GM18520 (cell line): Measurements from ENCODE around the gene KSR1.

Source experiments
- ATAC-seq: cut with Tn5 transposase; IDR thresholded peaks from one replicate; pipeline ENCODE4 v1.9.1; 2021; ENCODE audit not compliant: unreplicated experiment

Gene KSR1

GRCh38 chr17:27471321-27472269 lies 15.3 kb downstream of the KSR1 start:
- ATAC-seq: peak; percentile 66

- ATAC-seq: no peak
Measured at GRCh38 chr17:27473190-27473747, 17.0 kb downstream of the KSR1 start.

GRCh38 chr17:27473748-27474609 lies 17.7 kb downstream of the KSR1 start:
- ATAC-seq: peak; percentile 25

- ATAC-seq: no peak
Measured at GRCh38 chr17:27475070-27475673, 18.9 kb downstream of the KSR1 start.

- ATAC-seq: no peak
Measured at GRCh38 chr17:27475981-27476895, 20.0 kb downstream of the KSR1 start.

DNA sequence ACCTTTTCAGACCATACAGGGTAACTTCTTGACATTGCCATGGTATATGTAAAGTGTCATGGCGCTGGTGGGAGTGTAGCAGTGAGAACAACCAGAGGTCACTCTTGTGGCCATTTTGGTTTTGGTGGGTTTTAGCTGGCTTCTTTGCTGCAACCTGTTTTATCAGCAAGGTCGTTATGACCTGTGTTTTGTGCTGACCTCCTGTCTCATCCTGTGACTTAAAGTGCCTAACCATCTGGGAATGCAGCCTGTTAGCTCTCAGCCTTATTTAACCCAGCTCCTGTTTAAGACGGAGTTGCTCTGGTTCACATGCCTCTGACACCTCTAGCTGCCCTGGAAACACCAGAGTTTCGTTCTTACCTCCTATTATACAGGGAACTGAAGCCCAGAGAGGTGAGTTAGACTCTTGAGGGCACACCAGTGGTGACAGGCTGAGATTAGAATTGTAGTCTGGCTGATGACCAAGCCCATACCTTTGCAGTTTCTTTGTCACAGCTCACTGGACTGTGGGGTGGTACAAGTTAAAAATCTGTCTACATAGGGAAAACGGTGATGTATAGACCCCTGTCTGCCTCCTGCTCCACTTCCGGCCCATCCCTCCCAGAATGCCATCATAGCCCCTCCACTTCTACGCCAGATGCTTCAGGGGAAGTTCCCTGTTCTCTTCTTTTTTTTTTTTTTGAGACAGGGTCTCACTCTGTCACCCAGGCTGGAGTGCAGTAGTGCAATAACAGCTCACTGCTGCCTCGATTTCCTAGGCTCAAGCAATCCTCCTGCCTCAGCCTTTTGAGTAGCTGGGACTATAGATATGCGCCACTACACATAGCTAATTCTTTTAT lies 21.0 kb downstream of the KSR1 start:
- ATAC-seq: peak; percentile 24

DNA sequence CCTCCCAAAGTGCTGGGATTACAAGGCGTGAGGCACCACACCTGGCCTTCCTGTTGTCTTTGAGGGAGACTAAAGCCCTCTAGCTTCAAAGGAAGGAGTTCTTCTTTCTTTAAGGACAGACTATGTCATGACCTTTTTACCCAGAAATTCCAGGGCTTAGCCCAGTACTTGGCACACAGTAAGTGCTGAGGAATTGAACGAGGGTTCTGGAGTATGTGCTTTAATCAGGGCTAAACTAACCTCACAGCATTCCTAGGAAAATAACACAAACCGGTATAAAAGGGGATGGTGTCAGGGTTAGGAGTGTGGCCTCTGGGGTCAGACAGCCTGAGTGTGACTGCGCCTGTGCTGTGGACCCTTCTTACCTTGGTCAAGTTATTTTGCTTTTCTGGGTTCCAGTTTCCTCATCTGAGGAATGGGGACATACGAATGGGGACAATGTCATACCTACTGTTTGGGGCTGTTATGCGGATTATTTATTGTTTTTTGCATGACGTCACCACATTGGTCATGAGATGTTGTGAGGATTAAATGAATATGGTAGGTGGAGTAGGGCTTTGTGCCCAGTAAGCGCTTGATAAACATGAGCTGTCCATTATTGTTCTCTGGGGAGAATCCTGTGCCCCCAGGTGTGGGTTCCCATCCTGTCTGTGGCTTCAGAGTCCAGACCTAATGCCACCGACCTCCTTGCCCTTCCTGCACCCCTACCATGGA lies 21.9 kb downstream of the KSR1 start:
- ATAC-seq: no peak

GRCh38 chr17:27478901-27479538 lies 22.8 kb downstream of the KSR1 start:
- ATAC-seq: no peak

DNA sequence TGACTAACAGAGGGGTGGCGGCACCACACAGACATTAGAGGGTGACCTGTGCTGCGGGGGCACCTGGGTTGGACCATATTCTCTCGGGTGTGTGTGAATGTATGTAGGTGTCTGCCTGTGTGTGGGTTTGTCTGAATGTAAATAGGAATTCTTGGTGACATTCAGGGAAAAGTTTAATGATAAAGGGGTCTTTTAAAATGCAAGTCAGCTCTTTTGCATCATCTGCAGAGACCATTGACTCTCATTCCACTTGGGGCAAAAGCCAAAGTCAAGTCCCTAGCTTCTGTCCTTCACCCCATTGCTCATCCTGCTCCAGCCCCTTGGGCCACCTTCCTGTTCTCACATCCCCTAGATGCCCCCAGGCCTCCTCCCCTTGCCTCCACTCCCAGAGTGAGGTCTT lies 23.6 kb downstream of the KSR1 start:
- no peak for ATAC-seq

DNA sequence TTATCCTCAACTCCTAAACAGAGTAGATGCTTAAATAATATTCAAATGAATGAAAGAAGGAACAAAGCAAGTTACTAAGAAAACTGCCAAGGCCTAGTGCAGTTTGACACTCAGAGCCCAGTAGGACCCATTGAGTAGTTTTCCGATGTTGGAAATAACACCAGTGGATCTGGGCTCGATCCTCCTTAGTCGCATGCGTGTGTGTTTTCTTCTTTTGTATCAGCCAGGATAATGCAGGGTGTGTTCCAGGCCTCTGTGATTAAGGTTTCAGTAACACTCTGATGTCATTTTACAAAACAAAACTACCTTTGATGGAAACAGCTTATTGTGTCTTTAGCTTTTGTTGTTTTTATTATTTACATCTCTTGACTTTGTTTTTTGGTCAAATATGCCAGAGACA lies 24.5 kb downstream of the KSR1 start:
- no peak for ATAC-seq

- no peak for ATAC-seq
Measured at GRCh38 chr17:27481327-27481726, 25.1 kb downstream of the KSR1 start.

DNA sequence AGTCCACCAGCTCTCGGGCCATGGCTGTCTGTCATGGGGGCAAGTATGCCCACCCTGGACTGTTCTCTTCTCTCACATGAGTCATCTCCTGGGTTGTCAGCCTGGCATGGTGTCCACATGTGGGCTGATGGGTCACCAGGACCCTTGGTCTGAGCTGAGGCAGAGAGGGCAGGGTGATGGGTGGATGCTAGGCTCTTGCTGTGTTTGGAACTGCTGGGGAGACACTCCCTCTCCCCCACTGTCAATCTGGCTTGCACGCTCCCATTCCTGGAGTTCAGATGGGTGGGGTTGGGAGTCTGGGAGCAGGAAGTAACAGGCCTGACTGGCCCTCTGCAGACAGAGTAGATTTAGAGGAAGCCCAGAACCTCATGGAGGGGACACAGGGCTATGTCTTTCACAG lies 28.9 kb downstream of the KSR1 start:
- ATAC-seq: no peak

DNA sequence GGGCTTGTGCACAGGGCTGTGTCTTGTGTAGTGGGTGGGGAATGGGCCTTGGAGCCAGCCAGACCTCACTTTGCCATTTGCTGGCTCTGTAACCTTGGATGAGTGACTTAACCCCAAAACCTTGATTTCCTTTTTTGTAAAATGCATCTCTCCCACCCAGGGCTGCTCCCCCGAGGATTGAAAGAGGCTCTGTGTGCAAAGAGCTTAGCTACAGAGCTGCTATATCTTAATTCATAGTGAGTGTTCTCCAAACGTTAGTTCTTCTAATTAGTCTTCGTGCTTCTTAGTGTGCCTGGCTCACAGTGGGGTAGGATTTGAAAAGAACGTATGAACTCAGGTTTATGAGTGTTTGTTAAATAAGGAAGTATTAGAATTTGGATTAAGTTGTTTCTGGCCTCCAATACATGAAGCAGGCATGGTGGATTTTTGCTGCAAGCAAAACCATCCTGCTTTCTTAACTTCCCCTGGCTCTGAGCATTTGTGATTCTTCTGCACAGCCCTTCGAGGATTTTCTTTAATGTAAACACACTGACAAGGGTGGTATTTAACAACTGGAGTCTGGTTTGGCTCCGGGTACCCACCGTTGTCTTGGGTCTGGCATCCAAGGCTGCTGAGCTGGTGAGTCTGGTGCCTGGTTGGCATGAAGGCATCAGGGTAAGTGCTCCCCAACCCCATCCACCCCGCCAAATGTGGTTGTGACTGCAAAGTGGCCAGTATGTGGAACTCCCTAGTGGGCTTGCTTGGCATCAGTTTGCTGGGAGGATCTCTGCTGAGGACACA lies 29.7 kb downstream of the KSR1 start:
- ATAC-seq: no peak

DNA sequence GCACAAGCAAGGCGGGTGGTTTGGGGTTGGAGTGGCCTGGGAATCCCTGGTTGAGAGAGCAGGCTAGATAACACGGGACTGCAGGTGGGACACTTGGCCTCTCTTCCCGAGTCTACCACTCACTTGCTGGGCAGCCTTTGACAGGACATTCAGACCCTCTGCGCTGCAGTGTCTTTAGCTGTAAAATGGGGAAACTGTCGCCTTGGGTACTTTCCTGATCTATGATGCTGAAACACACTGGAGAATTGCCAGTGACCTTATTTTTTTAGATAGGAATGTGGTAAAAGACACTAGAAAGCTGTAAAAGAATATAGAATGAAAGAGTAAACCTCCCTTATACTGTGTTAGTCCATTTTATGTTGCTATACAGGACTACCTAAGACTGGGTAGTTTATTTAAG lies 30.5 kb downstream of the KSR1 start:
- no peak for ATAC-seq

GRCh38 chr17:27488231-27488630 lies 32.0 kb downstream of the KSR1 start:
- ATAC-seq: no peak

DNA sequence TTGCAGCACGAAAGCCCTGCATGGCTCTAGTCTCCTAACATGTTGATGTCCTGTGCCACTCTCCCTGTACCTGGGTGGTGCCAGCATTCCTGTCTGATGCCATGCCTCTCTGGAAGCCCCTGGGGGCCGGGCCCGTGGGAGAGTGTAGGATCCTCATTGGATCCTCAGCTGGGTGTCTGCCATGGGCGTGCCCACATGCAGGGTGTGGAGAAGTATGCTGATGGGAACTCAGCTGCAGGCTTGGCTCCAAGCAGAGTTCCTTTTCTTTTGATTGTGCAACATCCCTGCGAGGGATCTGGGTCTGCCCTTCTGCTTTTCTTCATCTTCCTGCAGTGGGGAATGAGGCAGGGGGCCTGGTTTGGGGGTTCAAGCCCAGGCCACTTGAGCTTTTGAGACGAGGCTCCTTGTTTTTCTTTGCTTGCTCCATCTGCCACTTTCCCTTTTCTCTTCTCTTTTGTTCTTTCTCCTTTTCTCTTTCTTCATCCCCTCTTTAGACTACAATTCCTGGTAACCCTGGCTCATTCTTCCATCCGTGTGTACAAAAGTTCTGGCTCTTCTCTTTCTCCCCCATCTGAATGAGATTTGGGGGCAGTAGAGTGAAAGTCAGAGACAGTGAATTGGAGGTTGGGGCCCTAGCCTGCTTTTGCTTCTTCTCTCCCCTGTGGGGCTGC lies 32.9 kb downstream of the KSR1 start:
- ATAC-seq: no peak

DNA sequence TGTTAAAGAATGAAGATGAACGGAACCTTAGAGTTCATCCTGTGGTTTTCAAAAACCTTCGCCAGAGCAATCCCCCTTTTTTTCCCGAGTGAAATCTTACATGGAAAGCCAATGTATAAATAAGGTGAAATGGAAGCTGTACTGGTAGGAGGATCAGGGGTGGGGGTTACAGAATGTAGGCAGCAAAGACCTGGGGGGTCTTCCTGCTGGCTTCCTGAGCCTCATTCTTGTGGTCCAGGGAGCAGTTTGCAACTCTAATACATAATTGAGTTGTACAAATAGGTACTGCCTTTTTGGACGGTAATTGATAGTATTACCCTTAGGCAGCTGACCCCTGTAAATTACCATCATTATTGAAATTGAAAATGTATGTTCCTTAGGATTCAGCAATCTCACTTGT lies 34.1 kb downstream of the KSR1 start:
- ATAC-seq: no peak
